ENCODE data around the gene SLC16A14. TPM values are rescaled to one million over a fixed set of nuclear protein-coding genes. Genes with fewer than 3 reads are reported as not detected.

The SLC16A14 gene
- total RNA-seq, 1 experiment from 2014 or later, result 7.9 TPM

- no peak overlapping the region for H3K4me2 ChIP-seq (ENCODE audit: low read length)
Observed at GRCh38 chr2:230077851-230078547, 9.3 kb upstream of the SLC16A14 start.

More at GRCh38 chr2:230077851-230078547, 9.3 kb upstream of the SLC16A14 start:
- ChIA-PET POLR2A (no interaction called here), RAD21 (ENCODE audit: low non-redundant PET in 1 of 2, low total read pairs in 2 of 2, uncharacterized antibody in 2 of 2, unreplicated experiment in 2 of 2) (no interaction called here), CTCF (interaction anchor here (1.0 to 1.3 kb wide), 2 partner anchors 9 to 11 kb away, joined by 3 to 5 read pairs; partner anchors contain the start of gene SLC16A14)
- ATAC-seq, result no peak
- H3K27ac ChIP-seq (ENCODE audit: low read depth, low read length), result no peak overlapping the region
- H2AFZ ChIP-seq (ENCODE audit: low read depth, low read length, poor library complexity, severe bottlenecking), result no peak overlapping the region
- no TSS peak for BruUV-seq (replicated peaks)
- H3K4me3 ChIP-seq (replicated peaks in 1 of 2; ENCODE audit: low read depth in 1 of 2, low read length in 2 of 2), result no peak overlapping the region
- H3K9me3 ChIP-seq (ENCODE audit: control insufficient read depth in 1 of 2, insufficient read depth in 1 of 2, low read depth in 1 of 2, low read length in 2 of 2), result no peaks in the 10 kb centered on the region
- DNase-seq (ENCODE audit: low read depth, low spot score), result no peak
- no peaks in the 10 kb centered on the region for H3K79me2 ChIP-seq (ENCODE audit: insufficient read depth, low read length)
- intact Hi-C loops (cut with micrococcal nuclease), result no loop called here
- no peaks in the 10 kb centered on the region for H4K20me1 ChIP-seq (ENCODE audit: insufficient read depth)
- TF ChIP-seq SRF (IDR thresholded peaks at IDR 0.05; ENCODE audit: low read depth) (no peak), POLR2AphosphoS5 (IDR thresholded peaks at IDR 0.05; ENCODE audit: low read depth, low read length) (no peak), CBX3 (IDR thresholded peaks at IDR 0.05; ENCODE audit: low read depth) (no peak), SIN3A (IDR thresholded peaks at IDR 0.05; ENCODE audit: low read depth) (no peak), POLR2A (IDR thresholded peaks at IDR 0.05; ENCODE audit: borderline replicate concordance, extremely low read depth, insufficient read depth, insufficient read length) (no peak), ZFX (IDR thresholded peaks at IDR 0.05) (no peak), YY1 (IDR thresholded peaks at IDR 0.05; ENCODE audit: extremely low read depth, insufficient replicate concordance, low read depth, low read length) (no peak), EZH2 (IDR thresholded peaks at IDR 0.05) (no peak), ZNF274 (IDR thresholded peaks at IDR 0.05; ENCODE audit: low read depth, low read length) (no peak)
- TF ChIP-seq, protein P1, sequence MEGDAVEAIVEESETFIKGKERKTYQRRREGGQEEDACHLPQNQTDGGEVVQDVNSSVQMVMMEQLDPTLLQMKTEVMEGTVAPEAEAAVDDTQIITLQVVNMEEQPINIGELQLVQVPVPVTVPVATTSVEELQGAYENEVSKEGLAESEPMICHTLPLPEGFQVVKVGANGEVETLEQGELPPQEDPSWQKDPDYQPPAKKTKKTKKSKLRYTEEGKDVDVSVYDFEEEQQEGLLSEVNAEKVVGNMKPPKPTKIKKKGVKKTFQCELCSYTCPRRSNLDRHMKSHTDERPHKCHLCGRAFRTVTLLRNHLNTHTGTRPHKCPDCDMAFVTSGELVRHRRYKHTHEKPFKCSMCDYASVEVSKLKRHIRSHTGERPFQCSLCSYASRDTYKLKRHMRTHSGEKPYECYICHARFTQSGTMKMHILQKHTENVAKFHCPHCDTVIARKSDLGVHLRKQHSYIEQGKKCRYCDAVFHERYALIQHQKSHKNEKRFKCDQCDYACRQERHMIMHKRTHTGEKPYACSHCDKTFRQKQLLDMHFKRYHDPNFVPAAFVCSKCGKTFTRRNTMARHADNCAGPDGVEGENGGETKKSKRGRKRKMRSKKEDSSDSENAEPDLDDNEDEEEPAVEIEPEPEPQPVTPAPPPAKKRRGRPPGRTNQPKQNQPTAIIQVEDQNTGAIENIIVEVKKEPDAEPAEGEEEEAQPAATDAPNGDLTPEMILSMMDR (IDR thresholded peaks at IDR 0.05 in 2 of 3, conservative IDR thresholded peaks at IDR 0.05 in 1 of 3; ENCODE audit: borderline replicate concordance in 1 of 3, insufficient read depth in 1 of 3, low read depth in 2 of 3, low read length in 2 of 3), result no peak
- H3K9me2 ChIP-seq (ENCODE audit: insufficient read depth), result no peaks in the 10 kb centered on the region
- no peaks in the 10 kb centered on the region for H3K27me3 ChIP-seq (ENCODE audit: insufficient read depth, low read length)
- H3K9ac ChIP-seq (ENCODE audit: low read length), result no peak overlapping the region
- no peaks in the 10 kb centered on the region for H3K36me3 ChIP-seq (ENCODE audit: control insufficient read depth in 1 of 2, insufficient read depth in 2 of 2, low read length in 2 of 2)
- peaks cover 0 to 5% of the 10 kb centered on the region in 2 experiments; a peak in 2 of 4 replicates for H3K4me1 ChIP-seq (ENCODE audit: control insufficient read depth in 1 of 2, insufficient read depth in 2 of 2, low read length in 2 of 2)

Measured in HCT116 (cell line).